Esophagus muscularis mucosa (tissue), 4 donors: ENCODE data around the gene SLC5A6. TPM values are rescaled to one million over a fixed set of nuclear protein-coding genes. Genes with fewer than 3 reads are reported as not detected.
"Not testable (repeated sequence)": the region's sequence is repeated elsewhere in the genome, so short reads cannot be mapped to it uniquely, and the experiment has no call there.

Experiments
- DNase-seq: peaks from one replicate; pipeline ENCODE4 v3.0.0-alpha.2; 2017; ENCODE audit errors: extremely low spot score
- H3K27ac ChIP-seq, 4 donors: fragments of 200-600 bp; sonication (generic); replicated peaks in 1 of 4; 1 replicate in 3 of 4; 2 replicates in 1 of 4; pipeline ENCODE4 v1.5.1; 2016 to 2019; ENCODE audit warnings: mild to moderate bottlenecking in 1 of 4
- H3K27me3 ChIP-seq, 4 donors: fragments of 200-600 bp; sonication (generic); one replicate each; pipeline versions ENCODE4 v1.5.1 to v1.6.0; 2016 to 2019
- H3K36me3 ChIP-seq, 4 donors: fragments of 200-600 bp; sonication (generic); one replicate each; pipeline ENCODE4 v1.5.1; 2016 to 2019
- H3K4me1 ChIP-seq, 4 donors: fragments of 200-600 bp; sonication (generic); one replicate each; pipeline ENCODE4 v1.5.1; 2016 to 2019
- H3K4me3 ChIP-seq, 4 donors: fragments of 200-600 bp; sonication (generic); 1 replicate in 2 of 4; 2 replicates in 2 of 4; pipeline ENCODE4 v1.5.1; 2016 to 2019; ENCODE audit warnings: mild to moderate bottlenecking in 4 of 4, moderate library complexity in 1 of 4
- H3K9me3 ChIP-seq, 4 donors: fragments of 200-600 bp; sonication (generic); 1 replicate in 3 of 4; 2 replicates in 1 of 4; pipeline ENCODE4 v1.5.1; 2016 to 2019
- CTCF ChIP-seq, 3 experiments: fragments of 200-600 bp in 2 of 3; fragments of 450-650 bp in 1 of 3; sonication (generic) in 2 of 3; IDR thresholded peaks; one replicate each; pipeline ENCODE4 v1.5.1; 2017 to 2019; ENCODE audit warnings: antibody characterized with exemption in 3 of 3, mild to moderate bottlenecking in 2 of 3, moderate library complexity in 1 of 3
- EP300 ChIP-seq: sonication (generic); formaldehyde crosslinking; IDR thresholded peaks from one replicate; pipeline ENCODE4 v1.6.1; 2017; ENCODE audit warnings: antibody characterized with exemption
- POLR2A ChIP-seq: fragments of 450-650 bp; IDR thresholded peaks from one replicate; pipeline ENCODE4 v1.6.1; 2017; ENCODE audit warnings: antibody characterized with exemption, moderate library complexity, mild to moderate bottlenecking, low read depth
- POLR2AphosphoS5 ChIP-seq, 2 donors: sonication (generic); formaldehyde crosslinking; IDR thresholded peaks; one replicate each; pipeline ENCODE4 v1.6.1; 2017; ENCODE audit warnings: antibody characterized with exemption in 2 of 2
- WGBS: methylation state at CpG from one replicate; pipeline ENCODE4 v1.1.5; 2018; 5-methylcytosine and 5-hydroxymethylcytosine counted together
- intact Hi-C: fragments of 100-400 bp; cut with DNase I; formaldehyde crosslinking; loops from one replicate; pipeline ENCODE4 v1.15.1; 2023
- total RNA-seq, 4 donors: library from RNA; depleted of rRNA; stranded (reverse); fragments of >200 nt; gene quantifications; one replicate each; pipeline versions ENCODE4 v1.1.0 to v1.2.1, GENCODE V29; 2016

The SLC5A6 gene
- total RNA-seq, 4 donors from 2014 or later, result 7.5 to 21.5 (median 13.6) TPM

GRCh38 chr2:27201675-27202074 lies 10.4 kb downstream of the SLC5A6 start:
- Histone ChIP-seq H3K27ac (no peak overlapping the region), H3K36me3 (peaks cover 40 to 75% (median 66%) of the 10 kb centered on the region in 4 donors), H3K4me1 (no peaks in the 10 kb centered on the region), H3K4me3 (no peak overlapping the region), H3K9me3 (no peaks in the 10 kb centered on the region), H3K27me3 (no peaks in the 10 kb centered on the region)
- intact Hi-C loops, result no loop called here
- no peak for TF ChIP-seq POLR2AphosphoS5 (IDR thresholded peaks at IDR 0.05)
- no peak for TF ChIP-seq POLR2A
- TF ChIP-seq EP300, result no peak
- no peak for TF ChIP-seq CTCF (IDR thresholded peaks at IDR 0.05)
- 89% methylated on average over 5 of the region's 7 CpGs for WGBS
- no peak for DNase-seq

GRCh38 chr2:27199241-27199640 lies 12.8 kb downstream of the SLC5A6 start:
- Histone ChIP-seq H3K27me3 (no peaks in the 10 kb centered on the region), H3K9me3 (no peaks in the 10 kb centered on the region), H3K4me3 (no peak overlapping the region), H3K4me1 (no peaks in the 10 kb centered on the region), H3K27ac (no peak overlapping the region), H3K36me3 (peaks cover 21 to 51% (median 43%) of the 10 kb centered on the region in 4 donors)
- intact Hi-C loops, result no loop called here
- TF ChIP-seq POLR2A (no peak), EP300 (no peak), CTCF (IDR thresholded peaks at IDR 0.05) (no peak), POLR2AphosphoS5 (IDR thresholded peaks at IDR 0.05) (no peak)
- no peak for DNase-seq
- WGBS, result 80% methylated on average over 2 of the region's 2 CpGs

- Histone ChIP-seq H3K27me3 (no peaks in the 10 kb centered on the region), H3K4me1 (no peaks in the 10 kb centered on the region), H3K27ac (no peak overlapping the region), H3K4me3 (no peak overlapping the region), H3K9me3 (no peaks in the 10 kb centered on the region), H3K36me3 (peaks cover 14 to 44% (median 37%) of the 10 kb centered on the region in 4 donors)
- TF ChIP-seq POLR2AphosphoS5 (IDR thresholded peaks at IDR 0.05) (no peak), POLR2A (no peak), EP300 (no peak), CTCF (IDR thresholded peaks at IDR 0.05) (no peak)
- whole genome bisulfite sequencing, result 77% methylated on average over 2 of the region's 2 CpGs
- intact Hi-C loops, result no loop called here
- no peak for DNase-seq
Observed at GRCh38 chr2:27198627-27199026, 13.4 kb downstream of the SLC5A6 start.

- H3K36me3 ChIP-seq, result peaks cover 14 to 39% (median 32%) of the 10 kb centered on the region in 4 donors
- H3K9me3 ChIP-seq, H3K4me1 ChIP-seq, intact Hi-C loops, H3K4me3 ChIP-seq, H3K27ac ChIP-seq, DNase-seq, H3K27me3 ChIP-seq: not testable (repeated sequence)
- 94% methylated on average over 3 of the region's 3 CpGs for WGBS
Observed at GRCh38 chr2:27198068-27198467, 14.0 kb downstream of the SLC5A6 start.

GRCh38 chr2:27195799-27196198 lies 16.3 kb downstream of the SLC5A6 start:
- H3K4me1 ChIP-seq, H3K27me3 ChIP-seq, H3K9me3 ChIP-seq, DNase-seq, H3K4me3 ChIP-seq, intact Hi-C loops, H3K27ac ChIP-seq: not testable (repeated sequence)
- H3K36me3 ChIP-seq, result peaks cover 7 to 16% (median 11%) of the 10 kb centered on the region in 4 donors
- WGBS, result 86% methylated on average over 3 of the region's 3 CpGs
